Smooth muscle cell (in vitro differentiated cells): ENCODE measurements around the gene GOLGA8M. TPM values are rescaled to one million over a fixed set of nuclear protein-coding genes. Genes with fewer than 3 reads are reported as not detected.
"Not testable (repeated sequence)": the region's sequence is repeated elsewhere in the genome, so short reads cannot be mapped to it uniquely, and the experiment has no call there.

ENCODE experiments used
- DNase-seq: peaks from one replicate; lab custom pipeline; 2025; ENCODE audit not compliant: unreplicated experiment; lab: John Stamatoyannopoulos, UW
- H2AFZ ChIP-seq: fragments of 200-600 bp; sonication (generic); 2 replicates; pipeline ENCODE4 v1.6.0; 2016; ENCODE audit warnings: antibody characterized with exemption, low read depth, mild to moderate bottlenecking
- H3F3A ChIP-seq: fragments of 200-600 bp; sonication (generic); 2 replicates; pipeline ENCODE4 v1.6.0; 2017; ENCODE audit warnings: antibody characterized with exemption, low read depth
- H3K27ac ChIP-seq: fragments of 200-600 bp; sonication (generic); 2 replicates; pipeline ENCODE4 v1.5.1; 2016; ENCODE audit warnings: low read depth, mild to moderate bottlenecking
- H3K27me3 ChIP-seq: fragments of 200-600 bp; sonication (generic); 2 replicates; pipeline ENCODE4 v1.6.1; 2016; ENCODE audit warnings: low read depth, mild to moderate bottlenecking
- H3K36me3 ChIP-seq: fragments of 200-600 bp; sonication (generic); 2 replicates; pipeline ENCODE4 v1.5.1; 2016; ENCODE audit warnings: low read depth
- H3K4me1 ChIP-seq: fragments of 200-600 bp; sonication (generic); 2 replicates; pipeline ENCODE4 v1.5.1; 2016; ENCODE audit warnings: low read depth
- H3K4me2 ChIP-seq: fragments of 200-600 bp; sonication (generic); 2 replicates; pipeline ENCODE4 v1.6.0; 2016; ENCODE audit warnings: mild to moderate bottlenecking
- H3K4me3 ChIP-seq: fragments of 200-600 bp; sonication (generic); 2 replicates; pipeline ENCODE4 v1.5.1; 2016; ENCODE audit warnings: mild to moderate bottlenecking
- H3K79me2 ChIP-seq: fragments of 200-600 bp; sonication (generic); 2 replicates; pipeline ENCODE4 v1.6.0; 2016; ENCODE audit warnings: low read depth, mild to moderate bottlenecking
- H3K9ac ChIP-seq: fragments of 200-600 bp; sonication (generic); 2 replicates; pipeline ENCODE4 v1.6.0; 2016; ENCODE audit warnings: low read depth
- H3K9me3 ChIP-seq: fragments of 200-600 bp; sonication (generic); replicated peaks from 2 replicates; pipeline ENCODE4 v1.5.1; 2016; ENCODE audit warnings: low read depth
- H4K20me1 ChIP-seq: fragments of 200-600 bp; sonication (generic); 2 replicates; pipeline ENCODE4 v1.6.0; 2016; ENCODE audit warnings: low read depth
- WGBS: methylation state at CpG from one replicate; pipeline ENCODE4 v1.1.7; 2016; ENCODE audit warnings: low lambda C conversion rate; 5-methylcytosine and 5-hydroxymethylcytosine counted together
- polyA plus RNA-seq: library from polyadenylated mRNA; unstranded; fragments of >200 nt; fragmentation: Nextera tagmentation; extraction: Ambion mirVana; gene quantifications from 2 replicates; pipeline ENCODE4 v1.2.1, GENCODE V29; 2016
- total RNA-seq: library from RNA; depleted of rRNA; stranded (reverse); fragments of >200 nt; gene quantifications from 2 replicates; pipeline ENCODE4 v1.2.3, GENCODE V29; 2014

The GOLGA8M gene
- total and polyA plus RNA-seq, 2 experiments from 2014 or later: 0.67 TPM; not detected in 1

- H4K20me1 ChIP-seq, H3K79me2 ChIP-seq, H3K9ac ChIP-seq, H2AFZ ChIP-seq, H3K4me2 ChIP-seq, H3K36me3 ChIP-seq, H3K27me3 ChIP-seq, H3K4me1 ChIP-seq, H3F3A ChIP-seq, DNase-seq, H3K4me3 ChIP-seq, H3K27ac ChIP-seq, H3K9me3 ChIP-seq: not testable (repeated sequence)
- 80% methylated on average over 9 of the region's 11 CpGs for WGBS
Measured at GRCh38 chr15:28702427-28702826, 9.8 kb downstream of the GOLGA8M start.

GRCh38 chr15:28694006-28694751, 18.0 kb downstream of the GOLGA8M start:
- not testable (repeated sequence) for H3K9me3 ChIP-seq, H2AFZ ChIP-seq, H3K4me1 ChIP-seq, H3K36me3 ChIP-seq, H3K9ac ChIP-seq, H3K27ac ChIP-seq, DNase-seq, H3K27me3 ChIP-seq, H3F3A ChIP-seq, H3K79me2 ChIP-seq, H3K4me3 ChIP-seq, H4K20me1 ChIP-seq, H3K4me2 ChIP-seq
- WGBS: 99% methylated on average over 26 of the region's 26 CpGs

DNA sequence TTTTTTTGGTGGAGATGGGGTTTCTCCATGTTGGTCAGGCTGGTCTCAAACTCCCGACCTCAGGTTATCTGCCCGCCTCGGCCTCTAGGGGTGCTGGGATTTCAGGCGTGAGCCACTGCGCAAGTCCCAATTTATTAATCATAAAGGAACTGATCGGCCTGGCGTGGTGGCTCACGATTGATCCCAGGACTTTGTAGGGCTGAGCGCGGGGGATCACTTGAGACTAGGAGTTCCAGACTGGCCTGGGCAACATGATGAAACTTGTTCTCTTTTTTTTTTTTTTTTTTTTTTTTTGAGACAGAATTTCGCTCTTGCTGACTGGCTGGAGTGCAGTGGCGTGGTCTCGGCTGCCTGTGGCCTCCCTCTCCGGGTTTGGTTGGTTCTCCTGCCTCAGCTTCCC, 19.2 kb downstream of the GOLGA8M start:
- DNase-seq, H3K27me3 ChIP-seq, H3F3A ChIP-seq, H3K4me1 ChIP-seq, H3K36me3 ChIP-seq, H4K20me1 ChIP-seq, H3K4me3 ChIP-seq, H3K79me2 ChIP-seq, H3K27ac ChIP-seq, H3K4me2 ChIP-seq, H2AFZ ChIP-seq, H3K9me3 ChIP-seq, H3K9ac ChIP-seq: not testable (repeated sequence)
- 98% methylated on average over 14 of the region's 14 CpGs for WGBS

- not testable (repeated sequence) for DNase-seq, H3K27me3 ChIP-seq, H3K79me2 ChIP-seq, H3K27ac ChIP-seq, H3K4me3 ChIP-seq, H3K4me2 ChIP-seq, H3K4me1 ChIP-seq, H3K36me3 ChIP-seq, H3F3A ChIP-seq, H2AFZ ChIP-seq, H4K20me1 ChIP-seq, H3K9me3 ChIP-seq, H3K9ac ChIP-seq
- WGBS: 100% methylated on average over 1 of the region's 2 CpGs
Measured at GRCh38 chr15:28673533-28673932, 38.7 kb downstream of the GOLGA8M start.

- not testable (repeated sequence) for H3K4me3 ChIP-seq, H3K36me3 ChIP-seq, H3F3A ChIP-seq, H3K9ac ChIP-seq, H3K27me3 ChIP-seq, H3K4me2 ChIP-seq, DNase-seq, H2AFZ ChIP-seq, H4K20me1 ChIP-seq, H3K27ac ChIP-seq, H3K4me1 ChIP-seq, H3K79me2 ChIP-seq, H3K9me3 ChIP-seq
- WGBS: no CpG with 5 or more reads among the region's 3 CpGs
Measured at GRCh38 chr15:28672122-28672521, 40.1 kb downstream of the GOLGA8M start.

GRCh38 chr15:28666402-28666801, 45.8 kb downstream of the GOLGA8M start:
- H3K4me1 ChIP-seq, H3K27ac ChIP-seq, H3K9ac ChIP-seq, H3K9me3 ChIP-seq, H2AFZ ChIP-seq, H3K4me2 ChIP-seq, H3K79me2 ChIP-seq, DNase-seq, H3K27me3 ChIP-seq, H3K36me3 ChIP-seq, H3F3A ChIP-seq, H4K20me1 ChIP-seq, H3K4me3 ChIP-seq: not testable (repeated sequence)
- WGBS: no CpG with 5 or more reads among the region's 4 CpGs

DNA sequence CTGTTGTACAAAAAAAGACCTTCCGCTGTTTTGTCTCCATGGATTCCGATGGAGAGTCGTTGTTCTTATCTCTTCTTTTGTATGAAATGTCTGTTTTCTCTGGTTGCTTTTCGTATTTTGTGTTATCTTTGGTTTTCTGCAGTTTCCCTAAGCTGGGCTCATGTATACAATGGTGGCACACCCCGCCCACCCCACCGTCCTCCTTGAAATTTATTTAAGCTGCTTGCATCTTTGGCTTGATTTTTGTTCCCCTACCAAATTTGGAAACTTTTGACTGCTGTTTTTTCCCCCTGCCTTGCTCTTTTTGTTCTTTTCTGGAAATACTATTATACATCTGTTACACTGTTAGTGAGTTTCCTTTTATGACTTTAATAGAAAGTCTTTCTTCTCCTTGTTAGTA, 47.6 kb downstream of the GOLGA8M start:
- not testable (repeated sequence) for DNase-seq, H3K9me3 ChIP-seq, H3K27me3 ChIP-seq, H3K4me3 ChIP-seq, H3K4me2 ChIP-seq, H3K4me1 ChIP-seq, H3F3A ChIP-seq, H3K27ac ChIP-seq, H3K9ac ChIP-seq, H2AFZ ChIP-seq, H4K20me1 ChIP-seq, H3K79me2 ChIP-seq, H3K36me3 ChIP-seq
- WGBS: 83% methylated on average over 6 of the region's 6 CpGs

GRCh38 chr15:28663717-28664116, 48.5 kb downstream of the GOLGA8M start:
- H3K36me3 ChIP-seq, H3K4me2 ChIP-seq, H3K9me3 ChIP-seq, H3K27me3 ChIP-seq, H3F3A ChIP-seq, H3K4me1 ChIP-seq, H3K9ac ChIP-seq, H3K27ac ChIP-seq, H3K4me3 ChIP-seq, H2AFZ ChIP-seq, H3K79me2 ChIP-seq, DNase-seq, H4K20me1 ChIP-seq: not testable (repeated sequence)
- WGBS: no CpG with 5 or more reads among the region's 11 CpGs

- WGBS: no CpG with 5 or more reads among the region's 7 CpGs
- not testable (repeated sequence) for H4K20me1 ChIP-seq, H2AFZ ChIP-seq, H3K4me1 ChIP-seq, H3K4me2 ChIP-seq, H3K36me3 ChIP-seq, H3F3A ChIP-seq, H3K9ac ChIP-seq, H3K9me3 ChIP-seq, H3K4me3 ChIP-seq, H3K27me3 ChIP-seq, H3K79me2 ChIP-seq, DNase-seq, H3K27ac ChIP-seq
Measured at GRCh38 chr15:28660750-28661149, 51.5 kb downstream of the GOLGA8M start.
